Measurements from ENCODE around the gene TBC1D10B. TPM values are rescaled to one million over a fixed set of nuclear protein-coding genes. Genes with fewer than 3 reads are reported as not detected.

TBC1D10B gene
- total and polyA plus RNA-seq, 12 donors: 17.0 to 67.7 (median 44.2) TPM

GRCh38 chr16:30381291-30382041 is 11.2 kb upstream of the TBC1D10B start:
- DNase-seq: no peak
- H3K9me3 ChIP-seq (replicated peaks in 1 of 3): no peaks in the 10 kb centered on the region
- H3K4me1 ChIP-seq (replicated peaks in 1 of 2): peaks cover 9 to 18% of the 10 kb centered on the region in 2 donors
- H3K27ac ChIP-seq: no peak overlapping the region
- H3K27me3 ChIP-seq: no peaks in the 10 kb centered on the region
- no peaks in the 10 kb centered on the region for H3K36me3 ChIP-seq (replicated peaks in 1 of 2)
- H3K4me3 ChIP-seq: no peak overlapping the region
- 73 to 86% (median 82%) methylated on average over 6 to 13 of the region's 13 CpGs for WGBS, 4 donors
- intact Hi-C loops (cut with DNase I): no loop called here
- TF ChIP-seq POLR2A (IDR thresholded peaks at IDR 0.05) (no peak), CTCF (IDR thresholded peaks at IDR 0.05) (no peak)

DNA sequence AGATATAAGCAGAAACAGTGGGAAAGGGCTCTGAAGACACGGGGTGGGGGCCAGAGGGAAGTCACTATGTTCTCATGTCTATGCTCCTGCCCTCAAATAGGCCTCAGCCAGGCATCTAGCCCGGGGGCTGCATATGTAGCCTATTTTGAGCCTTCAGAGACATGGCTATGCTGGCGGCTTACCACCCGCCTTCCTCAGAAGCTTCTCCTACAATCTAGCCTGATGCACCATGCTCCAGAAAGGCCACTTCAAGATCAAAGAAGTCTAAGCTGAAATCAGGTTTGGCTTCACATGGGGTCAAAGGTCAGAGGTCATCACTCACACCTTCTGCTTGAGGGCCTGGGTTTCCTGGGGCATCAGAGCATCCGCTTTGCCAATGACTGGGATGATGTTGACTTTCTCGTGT is 10.5 kb upstream of the TBC1D10B start:
- intact Hi-C loops (cut with DNase I): no loop called here
- no peaks in the 10 kb centered on the region for H3K27me3 ChIP-seq
- WGBS, 4 donors: 74 to 88% (median 84%) methylated on average over 2 to 6 of the region's 6 CpGs
- no peak overlapping the region for H3K4me3 ChIP-seq
- no peak overlapping the region for H3K27ac ChIP-seq
- no peak for DNase-seq
- peaks cover 9 to 18% of the 10 kb centered on the region in 2 donors for H3K4me1 ChIP-seq (replicated peaks in 1 of 2)
- H3K36me3 ChIP-seq (replicated peaks in 1 of 2): no peaks in the 10 kb centered on the region
- TF ChIP-seq POLR2A (IDR thresholded peaks at IDR 0.05) (no peak), CTCF (IDR thresholded peaks at IDR 0.05) (no peak)
- H3K9me3 ChIP-seq (replicated peaks in 1 of 3): no peaks in the 10 kb centered on the region

DNA sequence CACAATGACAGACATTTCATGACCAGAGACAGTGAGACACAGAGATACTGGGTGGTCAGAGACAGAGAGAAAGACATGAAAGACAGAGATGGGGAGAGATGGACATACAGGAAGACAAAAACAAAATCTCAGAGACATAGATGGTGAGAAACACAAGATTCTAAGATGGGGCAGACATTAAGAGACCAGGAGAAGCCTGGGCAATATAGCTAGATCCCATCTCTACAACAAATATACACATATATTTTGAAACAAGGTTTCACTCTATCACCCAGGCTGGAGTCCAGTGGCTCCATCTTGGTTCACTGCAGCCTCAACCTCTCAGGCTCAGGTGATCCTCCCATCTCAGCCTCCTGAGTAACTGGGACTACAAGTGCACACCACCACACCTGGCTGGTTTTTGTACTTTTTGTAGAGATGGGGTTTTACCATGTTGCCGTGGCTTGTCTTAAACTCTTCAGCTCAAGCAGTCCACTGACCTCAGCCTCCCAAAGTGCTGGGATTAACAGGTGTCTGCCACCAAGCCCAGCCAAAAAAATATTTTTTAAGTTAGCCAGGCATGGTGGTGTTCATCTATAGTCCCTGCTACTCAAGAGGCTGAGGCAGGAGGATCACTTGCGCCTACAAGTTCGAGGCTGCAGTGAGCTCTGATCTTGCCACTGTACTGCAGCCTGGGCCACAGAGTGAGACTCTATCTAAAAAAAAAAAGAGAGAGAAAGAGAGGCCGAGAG is 9.9 kb upstream of the TBC1D10B start:
- TF ChIP-seq POLR2A (IDR thresholded peaks at IDR 0.05) (no peak), CTCF (IDR thresholded peaks at IDR 0.05) (no peak)
- H3K27me3 ChIP-seq: no peaks in the 10 kb centered on the region
- WGBS, 4 donors: 92 to 97% (median 96%) methylated on average over 4 of the region's 4 CpGs
- no peak overlapping the region for H3K4me3 ChIP-seq
- no peak overlapping the region for H3K27ac ChIP-seq
- no peaks in the 10 kb centered on the region for H3K9me3 ChIP-seq (replicated peaks in 1 of 3)
- DNase-seq: no peak
- no peaks in the 10 kb centered on the region for H3K36me3 ChIP-seq (replicated peaks in 1 of 2)
- intact Hi-C loops (cut with DNase I): no loop called here
- peaks cover 9 to 18% of the 10 kb centered on the region in 2 donors for H3K4me1 ChIP-seq (replicated peaks in 1 of 2)

GRCh38 chr16:30379158-30379783 is 9.0 kb upstream of the TBC1D10B start:
- Histone ChIP-seq H3K27ac (peak overlapping the region in 4 of 5 donors; percentile 98 to 100 (median 100)), H3K27me3 (no peaks in the 10 kb centered on the region), H3K4me1 (replicated peaks in 1 of 2) (peaks cover 9 to 18% of the 10 kb centered on the region in 2 donors), H3K36me3 (replicated peaks in 1 of 2) (no peaks in the 10 kb centered on the region), H3K4me3 (peak overlapping the region in 2 of 4 donors; percentile 76 to 78), H3K9me3 (replicated peaks in 1 of 3) (no peaks in the 10 kb centered on the region)
- TF ChIP-seq POLR2A (IDR thresholded peaks at IDR 0.05) (no peak), CTCF (IDR thresholded peaks at IDR 0.05) (no peak)
- intact Hi-C loops (cut with DNase I): no loop called here
- DNase-seq: no peak
- whole genome bisulfite sequencing, 4 donors: 34 to 55% (median 35%) methylated on average over 15 to 27 of the region's 27 CpGs

All from adrenal gland (tissue), 12 donors.